ENCODE measurements around the gene TSSK6. TPM values are rescaled to one million over a fixed set of nuclear protein-coding genes. Genes with fewer than 3 reads are reported as not detected.
A peak's percentile ranks its signal among the peaks of the same experiment; 100 is the strongest.
"Not testable (repeated sequence)": the region's sequence is repeated elsewhere in the genome, so short reads cannot be mapped to it uniquely, and the experiment has no call there.

TSSK6 gene
- total and polyA plus RNA-seq, 2 experiments from 2014 or later = 0.63 to 4.9 TPM

DNA sequence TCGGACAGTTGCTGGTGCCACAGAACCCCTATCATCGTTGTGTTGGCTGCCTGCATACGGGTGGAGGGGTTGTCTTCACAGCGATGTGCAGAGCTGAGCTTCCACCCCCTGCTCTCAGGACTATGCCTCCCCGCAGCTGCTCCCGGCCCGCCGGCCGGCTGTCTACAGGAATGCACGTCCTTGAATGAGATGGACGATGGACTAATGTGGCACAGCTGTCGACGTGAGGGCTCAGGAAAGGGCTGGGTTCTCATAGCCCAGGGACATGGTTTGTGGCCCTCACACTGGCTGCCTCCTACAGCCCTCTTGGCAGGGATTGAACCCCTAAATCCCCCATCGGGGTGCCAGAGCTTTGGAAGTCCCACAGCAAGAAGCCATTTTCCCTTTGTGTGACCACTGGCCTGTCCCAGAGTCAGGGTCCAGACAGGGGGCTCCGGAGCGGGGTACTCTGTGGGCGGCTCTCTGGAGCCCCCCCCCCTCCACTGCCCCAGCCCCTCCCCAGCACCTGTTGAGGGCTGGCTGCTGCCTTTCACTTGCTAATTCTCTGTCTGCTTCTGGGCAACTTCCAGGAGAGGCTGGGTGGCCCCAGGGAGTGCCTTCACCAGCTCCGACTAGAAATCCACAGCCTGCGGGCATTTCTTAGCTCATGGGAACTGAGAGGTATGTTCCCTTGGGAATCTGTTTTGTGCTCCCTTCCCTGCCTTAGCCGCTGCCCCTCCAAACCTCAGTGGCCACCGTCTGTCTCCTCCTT is 40.2 kb downstream of the TSSK6 start:
- H3K36me3 ChIP-seq (ENCODE audit: insufficient read depth) = peaks cover 3% of the 10 kb centered on the region; the same call in 1 of the 2 replicates
- no peaks in the 10 kb centered on the region for H3K27me3 ChIP-seq (ENCODE audit: insufficient read depth)
- DNase-seq (ENCODE audit: low spot score) (peak; percentile 73), ATAC-seq (peak; percentile 85)
- H3K9me2 ChIP-seq (ENCODE audit: insufficient read depth) = no peaks in the 10 kb centered on the region
- H3K4me2 ChIP-seq = peak overlapping the region; percentile 69
- peaks cover 30% of the 10 kb centered on the region for H3K4me1 ChIP-seq (ENCODE audit: insufficient read depth)
- no peaks in the 10 kb centered on the region for H3K9me3 Mint-ChIP-seq
- peak overlapping the region; percentile 39 for H3K4me3 ChIP-seq
- H4K20me1 ChIP-seq (replicated peaks; ENCODE audit: insufficient read depth) = peaks cover 61% of the 10 kb centered on the region
- peak overlapping the region; percentile 78; the same call in 1 of the 2 replicates for H3K27ac Mint-ChIP-seq
- H3K79me2 ChIP-seq (replicated peaks; ENCODE audit: insufficient read depth) = peaks cover 95% of the 10 kb centered on the region
- H3K36me3 Mint-ChIP-seq (ENCODE audit: low read depth) = peaks cover 42% of the 10 kb centered on the region
- peak overlapping the region; percentile 55; the same call in 1 of the 2 replicates for H3K27ac ChIP-seq (ENCODE audit: low read depth)
- H3F3A ChIP-seq (replicated peaks; ENCODE audit: low read depth) = peaks cover 7% of the 10 kb centered on the region; the same call in 1 of the 2 replicates
- peak overlapping the region; percentile 50 for H3K4me3 Mint-ChIP-seq
- no peak for TF ChIP-seq ZNF114 (CRISPR knock-in tag; IDR thresholded peaks at IDR 0.05)
- TF ChIP-seq, protein P1, sequence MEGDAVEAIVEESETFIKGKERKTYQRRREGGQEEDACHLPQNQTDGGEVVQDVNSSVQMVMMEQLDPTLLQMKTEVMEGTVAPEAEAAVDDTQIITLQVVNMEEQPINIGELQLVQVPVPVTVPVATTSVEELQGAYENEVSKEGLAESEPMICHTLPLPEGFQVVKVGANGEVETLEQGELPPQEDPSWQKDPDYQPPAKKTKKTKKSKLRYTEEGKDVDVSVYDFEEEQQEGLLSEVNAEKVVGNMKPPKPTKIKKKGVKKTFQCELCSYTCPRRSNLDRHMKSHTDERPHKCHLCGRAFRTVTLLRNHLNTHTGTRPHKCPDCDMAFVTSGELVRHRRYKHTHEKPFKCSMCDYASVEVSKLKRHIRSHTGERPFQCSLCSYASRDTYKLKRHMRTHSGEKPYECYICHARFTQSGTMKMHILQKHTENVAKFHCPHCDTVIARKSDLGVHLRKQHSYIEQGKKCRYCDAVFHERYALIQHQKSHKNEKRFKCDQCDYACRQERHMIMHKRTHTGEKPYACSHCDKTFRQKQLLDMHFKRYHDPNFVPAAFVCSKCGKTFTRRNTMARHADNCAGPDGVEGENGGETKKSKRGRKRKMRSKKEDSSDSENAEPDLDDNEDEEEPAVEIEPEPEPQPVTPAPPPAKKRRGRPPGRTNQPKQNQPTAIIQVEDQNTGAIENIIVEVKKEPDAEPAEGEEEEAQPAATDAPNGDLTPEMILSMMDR (conservative IDR thresholded peaks at IDR 0.05; ENCODE audit: low read depth in 2 of 2) = no peak
- no peak for TF ChIP-seq STAT1 (IDR thresholded peaks at IDR 0.05; ENCODE audit: unreplicated experiment)
- no peak for TF ChIP-seq EZH2 (IDR thresholded peaks at IDR 0.05; ENCODE audit: low read depth, unreplicated experiment)
- no peak for TF ChIP-seq POLR2AphosphoS5 (IDR thresholded peaks at IDR 0.05; ENCODE audit: low read depth)
- H2AFZ ChIP-seq = no peak overlapping the region
- peaks cover 54% of the 10 kb centered on the region for H3K4me1 Mint-ChIP-seq
- H3K27me3 Mint-ChIP-seq (ENCODE audit: insufficient read depth, low read depth, poor library complexity) = peaks cover 7% of the 10 kb centered on the region

DNA sequence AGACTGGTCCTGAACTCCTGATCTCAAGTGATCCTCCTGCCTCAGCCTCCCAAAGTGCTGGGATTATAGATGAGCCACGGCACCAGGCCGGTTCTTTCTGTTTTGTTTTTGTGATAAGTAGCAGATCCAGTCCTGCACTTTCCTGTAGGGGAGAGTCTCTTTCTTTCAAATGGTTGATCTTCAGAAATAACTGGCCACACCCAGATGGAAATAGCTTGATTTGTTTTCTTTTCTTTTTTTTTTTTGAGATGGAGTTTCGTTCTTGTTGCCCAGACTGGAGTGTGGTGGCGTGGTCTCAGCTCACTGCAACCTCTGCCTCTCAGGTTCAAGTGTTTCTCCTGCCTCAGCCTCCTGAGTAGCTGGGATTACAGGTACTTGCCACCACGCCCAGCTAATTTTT is 43.2 kb downstream of the TSSK6 start:
- H3K27me3 ChIP-seq (ENCODE audit: insufficient read depth); H2AFZ ChIP-seq; H3K27ac Mint-ChIP-seq; H3K4me3 ChIP-seq; H3K27me3 Mint-ChIP-seq (ENCODE audit: insufficient read depth, low read depth, poor library complexity); H3K4me3 Mint-ChIP-seq; H3K9me2 ChIP-seq (ENCODE audit: insufficient read depth); H3K4me2 ChIP-seq; DNase-seq (ENCODE audit: low spot score); ATAC-seq: not testable (repeated sequence)
- Histone ChIP-seq H3K36me3 (ENCODE audit: insufficient read depth) (peaks cover 19% of the 10 kb centered on the region), H3K27ac (ENCODE audit: low read depth) (0 out of 2 replicates have a peak overlapping the region, but pooled peaks have one; percentile 39), H3F3A (replicated peaks; ENCODE audit: low read depth) (peaks cover 22% of the 10 kb centered on the region; the same call in 1 of the 2 replicates), H3K4me1 (ENCODE audit: insufficient read depth) (peaks cover 30% of the 10 kb centered on the region), H4K20me1 (replicated peaks; ENCODE audit: insufficient read depth) (peaks cover 36% of the 10 kb centered on the region), H3K79me2 (replicated peaks; ENCODE audit: insufficient read depth) (peaks cover 95% of the 10 kb centered on the region)
- Mint-ChIP-seq H3K9me3 (peaks cover 18% of the 10 kb centered on the region), H3K36me3 (ENCODE audit: low read depth) (peaks cover 61% of the 10 kb centered on the region), H3K4me1 (peaks cover 42% of the 10 kb centered on the region)

DNA sequence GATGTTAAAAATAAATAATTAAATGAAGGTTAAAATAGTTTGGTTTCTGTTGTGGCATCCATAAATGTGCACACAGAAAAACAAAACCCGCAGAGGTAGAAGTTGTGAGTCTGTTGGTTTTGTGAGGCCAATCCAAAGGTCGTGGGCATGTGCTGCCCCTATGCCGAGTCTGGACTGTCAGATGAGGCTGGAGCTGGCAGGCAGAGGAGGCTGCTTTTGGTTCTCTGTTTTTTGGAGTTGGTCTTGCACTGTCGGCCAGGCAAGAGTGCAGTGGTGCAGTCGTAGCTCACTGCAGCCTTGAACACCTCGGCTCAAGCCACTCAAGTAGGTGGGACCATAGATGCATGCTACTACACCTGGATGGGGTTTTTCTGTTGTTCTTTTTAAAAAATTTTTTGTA is 43.7 kb downstream of the TSSK6 start:
- Histone ChIP-seq H3F3A (replicated peaks; ENCODE audit: low read depth) (peaks cover 22% of the 10 kb centered on the region; the same call in 1 of the 2 replicates), H3K9me2 (ENCODE audit: insufficient read depth) (no peaks in the 10 kb centered on the region), H3K4me1 (ENCODE audit: insufficient read depth) (peaks cover 28% of the 10 kb centered on the region), H3K4me2 (no peak overlapping the region), H3K4me3 (no peak overlapping the region), H3K27ac (ENCODE audit: low read depth) (no peak overlapping the region), H3K27me3 (ENCODE audit: insufficient read depth) (no peaks in the 10 kb centered on the region), H2AFZ (no peak overlapping the region), H3K36me3 (ENCODE audit: insufficient read depth) (peaks cover 19% of the 10 kb centered on the region), H3K79me2 (replicated peaks; ENCODE audit: insufficient read depth) (peaks cover 95% of the 10 kb centered on the region), H4K20me1 (replicated peaks; ENCODE audit: insufficient read depth) (peaks cover 32% of the 10 kb centered on the region)
- Mint-ChIP-seq H3K4me3 (no peak overlapping the region), H3K27me3 (ENCODE audit: insufficient read depth, low read depth, poor library complexity) (peaks cover 5% of the 10 kb centered on the region), H3K27ac (no peak overlapping the region), H3K36me3 (ENCODE audit: low read depth) (peaks cover 65% of the 10 kb centered on the region), H3K4me1 (peaks cover 38% of the 10 kb centered on the region), H3K9me3 (peaks cover 22% of the 10 kb centered on the region)
- DNase-seq (ENCODE audit: low spot score) (no peak), ATAC-seq (no peak)
- TF ChIP-seq, protein P1 (conservative IDR thresholded peaks at IDR 0.05; ENCODE audit: low read depth in 2 of 2) = no peak
- TF ChIP-seq ZNF114 (CRISPR knock-in tag; IDR thresholded peaks at IDR 0.05) (no peak), EZH2 (IDR thresholded peaks at IDR 0.05; ENCODE audit: low read depth, unreplicated experiment) (no peak)

All from GM23338 (cell line).